ENCODE data around the gene DRC1.

DRC1 gene

DNA sequence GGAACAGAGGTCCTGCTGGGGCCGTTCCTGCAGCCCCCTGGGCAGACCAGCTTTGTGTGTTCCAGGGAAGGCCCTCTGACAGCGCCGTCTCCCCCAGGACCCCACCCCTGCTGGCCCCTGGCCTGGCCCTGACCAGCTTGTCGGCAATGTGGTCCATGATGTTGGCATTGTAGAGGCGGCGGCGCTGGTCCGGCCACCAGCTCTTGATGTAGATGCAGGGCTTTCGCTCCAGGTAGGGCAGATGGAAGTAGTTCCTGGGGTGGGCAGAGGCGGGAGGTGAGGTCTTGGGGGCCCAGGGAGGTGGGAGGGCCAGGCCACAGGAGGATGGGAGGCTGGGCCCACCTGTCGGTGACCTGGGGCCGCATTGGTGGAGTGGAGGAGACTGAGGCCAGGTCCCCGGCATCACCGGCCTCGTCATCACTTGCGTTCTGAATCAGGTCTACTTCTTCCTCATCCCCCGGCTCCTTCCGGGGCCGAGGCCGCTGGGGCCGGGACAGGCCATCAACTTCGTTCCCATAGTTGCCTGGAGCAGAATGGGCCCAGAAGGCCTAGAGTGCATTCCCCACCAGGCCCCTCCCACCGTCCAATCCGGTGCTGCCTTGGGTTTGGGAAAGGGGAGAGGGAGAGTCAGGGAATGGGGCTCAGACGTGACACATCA, 77.5 kb downstream of the DRC1 start:
- no peak for DNase-seq

DNA sequence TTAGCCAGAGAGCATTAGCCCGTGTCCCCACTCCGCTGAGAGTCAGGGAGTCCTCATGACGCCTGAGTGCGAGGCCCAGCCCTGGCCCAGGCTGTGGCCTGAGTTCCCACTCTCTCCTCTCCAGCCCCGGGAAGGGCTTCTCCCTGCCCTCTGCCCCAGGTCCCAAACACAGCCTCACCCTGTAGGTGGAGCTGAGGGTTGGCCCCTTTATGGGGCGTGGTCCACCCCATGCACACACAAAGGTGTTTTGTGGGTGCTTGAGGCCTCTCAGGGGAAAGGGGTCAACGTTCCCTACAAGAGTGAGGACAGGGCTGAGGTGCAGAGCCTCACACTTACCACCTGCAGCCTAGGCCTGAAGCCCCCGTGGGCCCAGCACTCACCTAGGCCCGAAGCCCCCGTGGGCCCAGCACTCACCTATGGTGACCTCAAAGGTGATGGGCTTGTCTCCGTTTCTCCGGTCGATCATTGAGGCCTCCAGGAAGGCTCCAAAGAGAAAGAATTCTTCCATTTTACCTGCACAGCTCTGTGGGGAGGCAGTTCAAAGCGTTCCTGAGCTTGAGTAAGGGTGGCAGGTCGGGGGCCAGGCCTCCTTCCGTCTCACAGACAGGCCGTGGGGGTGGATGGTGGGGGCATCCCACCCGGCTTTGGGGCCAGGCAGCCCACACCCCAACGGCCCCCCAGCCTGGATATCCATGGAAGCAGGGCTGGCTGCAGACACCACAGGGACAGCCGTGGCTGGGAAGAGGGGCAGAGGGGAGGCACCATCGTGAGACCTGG, 78.3 kb downstream of the DRC1 start:
- no peak for DNase-seq

DNA sequence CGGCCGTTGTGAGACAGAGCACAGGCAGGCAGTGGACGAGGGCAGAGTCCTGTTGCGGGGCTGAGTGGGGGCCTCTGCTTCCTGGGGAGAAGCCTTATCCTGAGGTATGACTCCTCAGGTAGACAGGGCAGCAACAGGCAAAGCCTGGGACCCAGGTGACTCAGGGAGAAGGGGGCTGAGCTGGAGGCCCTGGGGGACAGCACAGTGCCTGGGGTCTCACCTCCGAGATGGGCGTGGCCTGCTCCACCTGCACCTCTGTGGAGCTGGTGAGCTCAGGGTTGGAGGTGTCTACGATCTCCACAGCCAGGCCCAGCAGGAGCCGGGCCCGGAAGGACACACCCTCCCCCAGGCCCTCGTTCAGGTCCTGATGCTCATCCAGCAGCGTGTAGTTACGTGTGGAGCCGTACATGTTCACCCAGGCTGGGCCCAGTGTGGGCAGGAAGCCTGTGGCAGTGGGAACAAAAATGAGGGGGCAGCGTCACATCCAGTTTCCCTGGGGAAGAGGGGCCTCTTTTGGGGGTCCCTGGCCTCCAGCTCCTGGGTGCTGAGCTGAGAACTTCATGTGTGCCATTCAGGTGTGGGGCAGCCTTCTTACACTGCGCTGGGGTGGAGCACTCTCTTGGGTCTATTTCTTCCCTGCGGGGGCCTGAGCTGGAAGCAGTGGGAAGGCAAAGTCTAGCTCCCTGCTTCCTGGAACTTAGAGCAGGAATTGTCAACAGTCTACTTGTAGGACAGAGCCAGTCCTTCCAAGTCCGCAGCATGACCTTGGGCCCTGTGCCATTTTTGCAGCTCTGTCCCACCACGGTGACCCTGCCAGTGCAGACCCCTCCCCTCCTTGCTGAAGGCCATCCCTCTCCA, 79.1 kb downstream of the DRC1 start:
- DNase-seq: no peak

DNA sequence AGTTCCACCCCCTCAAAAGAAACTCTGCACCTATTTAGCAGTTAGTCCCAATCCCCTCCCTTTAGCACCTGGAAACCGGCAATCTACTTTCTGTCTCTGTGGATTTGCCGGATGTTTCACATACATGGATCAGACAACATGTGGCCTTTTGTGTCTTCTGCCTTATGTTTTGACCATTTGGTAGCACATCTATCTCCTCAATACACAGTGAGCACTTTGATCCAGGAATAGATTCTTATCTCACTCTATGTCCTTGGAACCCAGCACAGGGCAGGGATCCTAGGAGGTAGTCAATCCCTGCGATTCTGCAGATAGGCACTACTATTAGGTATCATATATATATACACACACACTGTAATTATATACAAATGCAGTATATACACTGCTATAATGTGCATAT, 80.0 kb downstream of the DRC1 start:
- no peak for DNase-seq

DNA sequence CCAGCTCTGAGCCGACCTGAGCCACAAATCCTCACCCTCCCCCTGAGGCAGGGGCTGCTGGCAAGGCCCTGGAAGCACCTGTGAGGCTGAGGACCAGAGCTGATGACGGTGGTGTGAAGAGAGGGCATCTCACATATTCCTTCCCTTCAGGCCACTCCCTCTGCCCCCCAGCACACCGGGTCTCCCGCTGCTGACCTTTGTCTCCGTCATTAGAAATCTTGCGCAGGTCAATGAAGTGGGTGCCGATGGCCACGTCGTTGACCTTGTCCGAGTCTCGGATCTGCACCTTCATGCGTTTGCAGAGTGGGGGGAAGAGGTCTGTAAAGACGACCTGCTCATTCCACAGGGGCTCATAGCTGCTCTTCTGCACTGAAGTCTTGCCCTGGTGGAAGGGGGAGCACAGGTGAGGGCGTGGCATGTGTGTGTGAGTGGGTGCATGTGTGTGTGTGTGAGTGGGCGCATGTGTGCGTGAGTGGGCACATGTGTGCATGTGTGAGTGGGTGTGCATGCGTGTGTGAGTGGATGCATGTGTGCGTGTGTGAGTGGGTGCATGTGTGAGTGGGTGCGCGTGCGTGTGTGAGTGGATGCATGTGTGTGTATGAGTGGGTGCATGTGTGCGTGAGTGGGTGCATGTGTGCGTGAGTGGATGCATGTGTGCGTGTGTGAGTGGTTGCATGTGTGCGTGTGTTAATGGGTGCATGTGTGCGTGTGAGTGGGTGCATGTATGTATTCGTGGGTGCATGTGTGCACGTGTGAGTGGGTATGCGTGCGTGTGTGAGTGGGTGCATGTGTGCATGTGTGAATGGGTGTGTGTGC, 80.7 kb downstream of the DRC1 start:
- DNase-seq: no peak

DNA sequence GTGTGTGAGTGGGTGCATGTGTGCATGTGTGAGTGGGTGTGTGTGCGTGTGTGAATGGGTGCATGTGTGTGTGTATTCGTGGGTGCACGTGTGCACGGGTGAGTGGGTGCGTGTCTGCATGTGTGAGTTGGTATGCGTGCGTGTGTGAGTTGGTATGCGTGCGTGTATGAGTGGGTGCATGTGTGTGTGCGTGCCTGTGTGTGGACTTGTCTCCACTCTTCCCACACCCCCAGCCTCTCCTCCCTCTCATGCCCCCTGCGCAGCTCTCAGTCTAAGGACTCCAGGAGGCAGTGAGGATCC, 81.3 kb downstream of the DRC1 start:
- no peak for DNase-seq

DNA sequence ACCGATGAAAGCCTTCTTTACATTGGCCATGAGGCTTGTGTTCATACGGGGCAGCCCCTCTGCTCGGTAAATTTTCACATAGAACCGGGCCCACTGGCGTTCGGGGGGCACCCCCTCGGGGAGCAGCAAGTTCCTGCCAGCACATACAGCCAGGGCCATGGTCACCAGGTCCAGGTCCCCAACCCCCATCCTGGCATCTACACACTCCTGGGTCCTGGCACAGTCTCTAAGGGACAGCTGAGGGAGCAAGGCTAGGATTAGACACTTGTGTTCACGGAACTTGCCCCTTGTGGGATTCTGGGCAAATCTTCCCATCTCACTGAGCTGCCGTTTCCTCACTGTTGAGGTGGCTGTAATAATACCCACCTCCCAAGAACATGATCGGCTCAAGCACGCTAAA, 81.8 kb downstream of the DRC1 start:
- DNase-seq: no peak

DNA sequence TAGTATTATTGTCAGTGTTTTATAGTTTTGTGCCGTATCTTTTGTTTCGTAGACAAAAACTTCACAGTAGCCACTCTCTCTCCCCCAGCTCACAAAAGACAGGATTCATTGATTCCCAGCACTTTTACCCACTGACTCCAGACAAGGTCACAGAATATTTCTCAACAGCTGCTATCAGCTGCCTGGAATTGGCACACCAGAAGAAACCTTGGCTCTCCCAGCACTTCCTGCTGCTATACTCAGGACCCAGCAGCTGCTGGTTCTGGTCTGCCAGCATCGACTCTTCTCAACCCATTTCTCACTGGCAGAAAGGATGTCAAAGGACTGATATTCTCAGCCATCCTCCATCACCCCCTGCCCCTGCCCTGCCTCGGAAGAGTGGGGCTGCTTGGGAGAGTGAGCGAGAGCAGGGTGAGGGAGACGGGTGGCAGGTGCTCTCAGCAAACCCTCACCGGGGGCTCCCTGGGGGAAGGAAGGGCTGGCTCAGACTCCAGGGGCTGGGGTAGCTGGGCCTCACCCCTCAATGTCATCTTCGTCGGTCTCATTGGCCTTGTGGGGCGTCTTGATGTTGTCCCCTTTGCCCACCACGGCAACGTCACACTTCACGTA, 82.3 kb downstream of the DRC1 start:
- no peak for DNase-seq

DNA sequence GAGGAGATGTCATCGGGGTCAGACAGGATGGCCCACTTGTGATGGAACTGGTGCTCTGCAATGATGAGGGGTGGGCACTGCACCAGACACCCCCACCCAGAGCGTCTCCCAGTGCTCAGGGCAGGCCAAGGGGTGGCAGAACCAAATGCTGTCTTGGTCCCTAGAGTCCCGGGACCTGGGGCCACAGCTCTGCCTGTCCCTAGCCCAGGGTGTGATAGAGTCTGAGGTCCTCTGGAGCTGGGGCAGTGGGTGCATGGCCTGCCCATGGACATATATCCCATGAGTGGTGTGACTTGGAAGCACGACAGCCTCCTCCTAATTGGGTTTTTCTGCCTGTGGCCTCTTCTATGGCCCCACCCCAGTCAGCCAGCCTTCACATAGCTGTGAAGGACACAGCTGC, 82.9 kb downstream of the DRC1 start:
- DNase-seq: no peak

DNA sequence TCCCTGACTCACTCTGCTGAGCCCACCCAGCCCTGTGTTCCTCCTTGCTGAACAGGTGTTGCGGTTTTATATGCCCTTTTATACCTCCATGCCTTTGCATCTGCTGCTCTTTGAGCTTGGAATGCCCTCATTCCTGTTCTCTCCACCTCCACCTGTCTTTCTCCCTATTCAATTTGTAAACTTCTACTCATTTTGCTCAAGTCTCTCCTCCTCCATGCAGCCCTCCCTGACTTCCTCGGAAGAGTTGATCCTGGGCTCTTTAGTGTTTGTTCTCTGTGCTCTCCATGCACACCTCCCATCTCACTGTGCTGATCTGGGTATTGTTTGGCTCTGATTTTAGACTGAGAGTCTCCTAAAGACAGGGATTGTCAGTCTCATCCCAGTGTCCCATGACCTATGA, 83.4 kb downstream of the DRC1 start:
- DNase-seq: no peak

DNA sequence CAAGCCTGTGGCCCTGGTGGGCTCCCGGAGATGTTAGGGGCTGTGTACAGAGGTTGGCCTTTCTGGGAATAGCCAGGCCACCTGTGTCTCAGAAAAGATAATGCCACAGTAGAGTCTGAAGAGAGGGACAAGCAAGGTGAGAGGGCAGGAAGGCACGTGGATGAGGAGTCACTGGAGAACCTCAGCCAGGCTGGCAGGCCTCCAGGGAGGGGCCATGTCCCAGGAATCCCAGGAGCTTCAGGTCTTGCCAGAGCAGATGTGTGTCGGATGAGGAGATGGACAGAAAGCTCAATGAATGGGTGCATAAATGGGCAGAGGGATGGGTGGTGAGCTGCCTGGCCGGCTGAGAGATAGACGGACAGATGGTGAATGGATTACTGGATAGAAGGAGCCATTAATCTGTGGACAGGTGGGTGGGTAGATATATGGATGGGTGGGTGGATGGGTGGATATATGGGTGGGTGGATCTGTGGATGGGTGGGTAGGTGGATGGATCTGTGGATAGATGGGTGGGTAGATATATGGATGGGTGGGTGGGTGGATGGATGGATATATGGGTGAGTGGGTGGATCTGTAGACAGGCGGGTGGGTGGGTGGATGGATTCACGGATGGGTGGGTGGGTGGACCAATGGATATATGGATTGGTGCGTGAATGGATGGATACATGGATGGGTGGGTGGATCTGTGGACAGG, 84.2 kb downstream of the DRC1 start:
- no peak for DNase-seq

DNA sequence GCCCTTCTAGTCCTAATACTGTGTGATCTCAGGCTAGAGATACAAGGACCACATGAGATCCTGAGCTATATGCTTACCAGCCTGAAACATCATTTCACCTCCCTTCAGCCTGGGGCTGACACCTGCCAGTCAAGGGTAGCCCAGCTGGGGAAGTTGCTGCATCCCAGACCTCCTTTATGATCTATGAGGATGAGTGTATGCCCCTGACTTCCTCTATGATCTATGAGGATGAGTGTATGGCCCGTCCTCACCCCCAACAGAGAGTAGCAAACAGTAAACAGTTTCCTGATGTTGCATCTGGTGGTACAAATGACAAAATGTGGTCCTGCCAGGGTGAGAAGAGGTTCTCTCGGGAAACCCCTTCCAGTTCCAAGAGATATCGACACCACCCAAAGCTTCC, 85.1 kb downstream of the DRC1 start:
- DNase-seq: no peak

DNA sequence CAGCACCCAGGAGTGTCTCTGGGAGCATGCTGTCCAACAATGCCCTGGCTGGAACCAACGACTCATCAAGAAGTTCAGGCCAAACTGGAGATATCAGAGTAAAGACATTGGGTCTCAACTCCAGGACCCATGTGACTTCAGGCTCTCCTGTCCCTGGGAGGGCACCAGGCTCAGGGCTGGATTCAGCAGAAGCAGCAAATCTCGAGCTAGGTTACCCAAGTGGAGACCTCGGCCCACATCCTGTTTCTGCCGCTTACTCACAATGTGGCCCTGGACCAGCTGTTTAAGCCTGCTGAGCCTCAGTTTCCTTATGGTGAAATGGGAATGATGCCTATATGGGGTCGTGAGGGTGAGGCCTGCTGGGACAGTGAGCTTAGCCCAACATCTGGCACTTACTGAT, 85.5 kb downstream of the DRC1 start:
- DNase-seq: no peak

DNA sequence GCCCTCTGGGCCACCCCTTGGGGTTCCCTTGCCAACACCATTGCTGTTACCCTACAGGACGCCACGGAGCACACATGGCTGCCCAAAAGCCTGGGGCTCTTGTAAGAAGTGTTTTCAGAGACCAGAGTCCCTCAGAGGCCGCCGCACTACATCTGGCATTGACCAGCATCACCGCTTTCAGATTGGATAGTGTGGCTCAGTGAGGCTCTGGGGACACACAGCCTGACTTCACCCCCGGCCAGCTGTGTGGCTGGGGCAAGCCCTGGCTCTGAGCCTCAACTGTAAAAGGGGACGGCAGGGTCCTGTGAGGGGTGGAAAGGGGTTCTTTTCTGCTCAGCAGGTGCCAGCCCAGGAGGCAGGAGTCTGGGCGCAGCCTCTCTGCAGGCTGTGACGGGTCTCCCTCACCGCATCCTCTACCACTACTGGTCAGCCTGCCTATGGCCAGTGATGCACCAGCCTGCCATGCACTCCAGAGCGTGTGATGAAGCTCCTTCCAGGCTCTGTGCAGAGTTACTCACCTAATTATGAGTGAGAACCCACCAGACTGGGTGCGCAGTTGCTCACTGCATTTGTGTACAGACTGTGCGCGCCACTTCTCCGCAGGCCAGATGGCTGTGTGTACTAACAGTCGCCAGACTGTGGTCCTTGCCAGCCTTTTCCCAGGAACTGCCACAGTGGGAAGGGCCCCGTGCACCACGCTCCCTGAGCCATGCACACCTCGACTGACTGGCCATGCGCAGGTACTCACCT, 86.9 kb downstream of the DRC1 start:
- DNase-seq: no peak

DNA sequence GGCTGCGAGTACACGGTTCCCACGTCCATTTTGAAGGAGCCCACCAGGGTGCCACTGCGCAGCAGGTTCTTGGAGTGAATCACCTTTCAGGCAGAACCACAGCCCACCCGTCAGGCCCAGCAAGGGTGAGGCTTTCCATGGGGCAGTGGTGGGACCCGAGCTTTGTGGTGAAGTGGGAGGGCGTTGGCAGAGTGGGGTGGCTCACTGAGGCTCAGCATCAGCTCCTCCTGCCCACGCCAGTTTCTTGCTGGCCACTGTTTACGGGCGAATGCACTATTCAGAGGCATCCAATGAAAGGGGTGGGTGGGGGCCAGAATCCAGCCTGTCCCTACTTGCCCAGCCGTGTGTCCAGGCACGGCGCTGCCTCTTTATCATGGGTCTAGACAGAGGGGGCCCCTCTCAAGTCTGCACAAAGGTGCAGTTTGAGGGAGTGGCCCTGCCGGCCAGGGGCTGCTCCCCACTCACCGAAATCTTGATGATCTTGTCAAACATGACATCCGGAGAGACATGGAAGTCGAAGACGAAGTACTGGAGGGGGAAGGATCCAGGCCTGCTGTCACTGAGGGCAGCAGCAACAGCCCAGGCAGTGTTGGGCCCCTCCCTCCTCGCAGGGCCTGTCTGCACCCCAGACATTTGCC, 87.6 kb downstream of the DRC1 start:
- DNase-seq: no peak

DNA sequence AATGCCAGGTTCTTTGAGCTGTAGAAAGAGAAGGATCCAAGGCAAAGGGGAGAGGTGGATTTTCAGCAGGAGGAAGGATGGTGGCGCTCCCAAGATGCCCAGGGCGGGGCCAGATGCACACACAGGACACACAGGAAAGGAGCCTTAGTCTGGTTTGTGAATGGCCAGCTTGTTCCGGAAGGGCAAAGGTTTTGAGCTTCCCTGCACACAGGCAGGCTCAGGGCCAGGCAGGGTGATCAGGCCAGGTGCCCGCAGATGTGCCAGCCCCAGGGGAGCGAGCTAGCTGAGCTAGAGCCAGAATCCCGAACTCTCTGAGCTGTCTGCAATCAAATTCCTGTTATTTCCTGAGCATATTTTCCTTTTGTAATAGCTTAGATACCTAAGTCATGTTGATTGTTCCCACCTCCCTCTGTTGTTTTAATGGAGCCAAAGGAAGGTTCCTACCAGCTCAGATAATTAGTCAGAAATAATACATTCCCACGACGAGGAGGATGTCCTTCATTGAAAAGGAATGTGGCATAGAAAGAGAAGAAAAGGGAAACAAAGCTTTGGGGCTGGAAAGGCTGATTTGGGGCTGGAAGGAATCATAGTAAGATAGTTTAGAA, 89.9 kb downstream of the DRC1 start:
- no peak for DNase-seq

DNA sequence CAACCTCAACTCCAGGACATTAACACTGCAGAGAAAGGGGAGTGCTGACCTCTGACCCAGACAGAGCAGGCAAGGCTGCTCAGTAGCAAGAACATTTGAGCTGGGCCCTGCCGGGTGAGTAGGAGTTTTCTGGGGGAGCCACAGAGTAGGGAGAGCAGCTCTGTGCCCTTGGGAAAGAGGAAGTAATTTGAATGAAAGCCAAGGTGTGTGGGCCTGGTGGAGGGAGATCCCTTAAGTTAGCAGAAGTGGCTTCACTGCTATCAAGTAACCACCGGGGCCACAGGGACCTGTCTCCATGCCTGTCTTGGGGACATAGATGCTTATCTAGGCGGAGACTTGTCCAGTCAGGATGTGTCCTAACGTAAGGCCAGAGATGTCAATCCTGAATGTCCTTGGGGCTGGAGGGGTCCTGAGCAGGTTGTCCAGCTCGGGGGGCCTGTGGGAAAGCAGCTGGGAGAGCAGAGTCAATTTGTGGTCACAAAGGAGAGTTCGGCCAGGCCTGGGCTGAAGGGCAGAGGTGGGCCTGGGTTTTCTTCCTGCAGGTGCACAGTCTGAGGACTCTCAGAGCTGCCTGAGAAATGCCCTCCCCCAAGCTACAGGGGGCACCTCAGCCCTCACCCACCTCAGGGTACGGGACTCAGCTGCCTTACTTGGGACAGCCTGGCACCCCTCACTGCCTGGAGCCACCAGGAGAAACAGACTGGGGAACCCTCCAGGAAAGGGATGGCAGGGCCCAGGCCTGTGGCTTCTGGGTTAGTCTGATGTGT, 91.2 kb downstream of the DRC1 start:
- DNase-seq: no peak

DNA sequence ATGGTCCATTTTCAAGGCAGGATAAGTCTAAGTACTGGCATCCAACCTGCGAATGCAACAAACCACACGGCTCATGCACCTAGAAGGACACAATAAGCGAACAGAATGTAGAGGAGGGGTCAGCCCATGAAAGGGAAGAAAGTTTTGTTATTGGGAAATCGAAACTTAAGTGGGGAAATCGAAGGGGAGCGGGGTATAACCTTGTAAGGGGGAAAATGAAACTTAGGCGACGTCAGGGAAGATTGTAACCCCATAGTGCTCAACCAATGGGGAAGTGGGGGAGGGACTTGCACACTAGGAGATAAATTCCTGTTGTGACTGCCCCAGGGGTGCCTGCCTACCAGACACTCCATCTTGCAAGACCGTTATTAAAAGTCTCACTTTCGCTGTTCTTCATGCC, 91.8 kb downstream of the DRC1 start:
- DNase-seq: no peak

DNA sequence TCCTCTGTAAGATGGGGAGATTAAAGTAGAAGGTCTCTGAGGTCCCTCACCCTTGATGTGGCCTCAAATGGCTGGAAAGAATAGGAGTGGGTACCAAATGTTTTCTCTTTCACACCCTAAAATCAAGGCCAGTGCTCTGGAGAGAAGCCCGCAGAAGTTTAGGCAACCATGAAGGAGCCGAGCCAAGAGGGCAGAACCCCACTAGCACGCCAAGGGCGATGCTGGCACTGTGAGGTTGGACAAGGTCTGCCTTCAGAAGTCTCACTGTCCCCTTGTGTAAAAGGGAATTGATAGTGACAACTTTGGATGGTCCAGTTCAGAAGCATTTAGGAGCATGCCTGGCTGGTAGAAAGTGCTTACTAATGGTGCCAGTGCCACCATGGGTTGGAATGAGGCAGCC, 92.5 kb downstream of the DRC1 start:
- no peak for DNase-seq

DNA sequence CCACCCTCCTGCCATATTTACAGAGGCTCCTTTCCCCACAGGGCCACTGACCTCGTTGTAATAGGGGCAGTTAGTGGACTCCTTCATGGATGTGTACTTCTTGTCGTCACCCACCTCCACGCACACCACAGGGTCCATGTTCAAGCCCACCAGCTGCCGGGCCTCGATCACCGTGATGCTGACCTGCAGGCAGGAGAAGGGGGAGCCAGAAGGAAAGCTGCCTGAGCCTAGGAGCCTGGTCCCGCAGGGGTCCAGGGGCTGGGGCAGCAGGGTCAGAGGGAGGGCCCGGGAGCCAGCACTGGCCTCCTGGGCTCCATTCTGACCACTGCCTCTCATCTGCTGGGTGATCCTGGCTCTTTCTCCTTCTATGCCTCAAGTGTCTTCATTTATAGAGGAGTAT, 93.2 kb downstream of the DRC1 start:
- DNase-seq: no peak
